ENCODE data around the gene ADAM17.
"Not testable (repeated sequence)": the region's sequence is repeated elsewhere in the genome, so short reads cannot be mapped to it uniquely, and the experiment has no call there.

ADAM17 gene

GRCh38 chr2:9560628-9561027 lies 5.0 kb upstream of the ADAM17 start:
- DNase-seq = no peak

- no peak for DNase-seq
Observed at GRCh38 chr2:9558948-9559381, 3.3 kb upstream of the ADAM17 start.

- peak; percentile 41 for DNase-seq
Observed at GRCh38 chr2:9556121-9556743, 602 bp upstream of the ADAM17 start.

- DNase-seq = peak; percentile 18
Observed at GRCh38 chr2:9554921-9555296, 721 bp downstream of the ADAM17 start.

GRCh38 chr2:9552219-9553178 lies 3.1 kb downstream of the ADAM17 start:
- no peak for DNase-seq

- not testable (repeated sequence) for DNase-seq
Observed at GRCh38 chr2:9550859-9551391, 4.7 kb downstream of the ADAM17 start.

GRCh38 chr2:9549420-9549819 lies 6.2 kb downstream of the ADAM17 start:
- DNase-seq = no peak

GRCh38 chr2:9548506-9548905 lies 7.1 kb downstream of the ADAM17 start:
- no peak for DNase-seq

GRCh38 chr2:9547262-9547991 lies 8.2 kb downstream of the ADAM17 start:
- DNase-seq = no peak

- DNase-seq = no peak
Observed at GRCh38 chr2:9545502-9545901, 10.1 kb downstream of the ADAM17 start.

- no peak for DNase-seq
Observed at GRCh38 chr2:9543557-9543956, 12.1 kb downstream of the ADAM17 start.

- DNase-seq = no peak
Observed at GRCh38 chr2:9539531-9539930, 16.1 kb downstream of the ADAM17 start.

GRCh38 chr2:9538000-9538507 lies 17.6 kb downstream of the ADAM17 start:
- no peak for DNase-seq

GRCh38 chr2:9536504-9536903 lies 19.1 kb downstream of the ADAM17 start:
- no peak for DNase-seq

GRCh38 chr2:9535177-9535576 lies 20.5 kb downstream of the ADAM17 start:
- DNase-seq = no peak

GRCh38 chr2:9533663-9534062 lies 22.0 kb downstream of the ADAM17 start:
- no peak for DNase-seq

GRCh38 chr2:9532421-9532820 lies 23.2 kb downstream of the ADAM17 start:
- DNase-seq = no peak

- no peak for DNase-seq
Observed at GRCh38 chr2:9527995-9528787, 27.4 kb downstream of the ADAM17 start.

- no peak for DNase-seq
Observed at GRCh38 chr2:9525266-9525665, 30.4 kb downstream of the ADAM17 start.

- no peak for DNase-seq
Observed at GRCh38 chr2:9524291-9524690, 31.3 kb downstream of the ADAM17 start.

GRCh38 chr2:9519250-9519649 lies 36.4 kb downstream of the ADAM17 start:
- no peak for DNase-seq

- DNase-seq = no peak
Observed at GRCh38 chr2:9518780-9519179, 36.9 kb downstream of the ADAM17 start.

Measured in NCI-H2171 (cell line).